ENCODE data around the gene RPP25. TPM values are rescaled to one million over a fixed set of nuclear protein-coding genes. Genes with fewer than 3 reads are reported as not detected.
A peak's percentile ranks its signal among the peaks of the same experiment; 100 is the strongest.

The RPP25 gene
- total and polyA plus RNA-seq, 2 of the 13 experiments (the other 11 are each of a cell fraction or from before 2014, with no cell fraction given): 0.05 to 0.11 TPM

- TF ChIP-seq FOXP4 (CRISPR knock-in tag; IDR thresholded peaks at IDR 0.05) (peak; percentile 55), RARA (CRISPR knock-in tag; IDR thresholded peaks at IDR 0.05) (peak; percentile 71), ZNF597 (CRISPR knock-in tag; IDR thresholded peaks at IDR 0.05) (no peak), ZNF317 (CRISPR knock-in tag; IDR thresholded peaks at IDR 0.05) (peak; percentile 86), SIN3B (IDR thresholded peaks at IDR 0.05; ENCODE audit: low read length) (0 out of 2 replicates have a peak, but pooled peaks have one; percentile 26), MAFK (conservative IDR thresholded peaks at IDR 0.05 in 1 of 2, IDR thresholded peaks at IDR 0.05 in 1 of 2; ENCODE audit: low read length in 2 of 2) (no peak), PRDM10 (CRISPR knock-in tag; IDR thresholded peaks at IDR 0.05; ENCODE audit: low read depth) (no peak), REL (CRISPR knock-in tag; conservative IDR thresholded peaks at IDR 0.05) (0 out of 2 replicates have a peak, but pooled peaks have one; percentile 57), CAMTA2 (CRISPR knock-in tag; IDR thresholded peaks at IDR 0.05; ENCODE audit: borderline replicate concordance) (peak; percentile 70; the same call in 1 of the 2 replicates), ZNF343 (CRISPR knock-in tag; IDR thresholded peaks at IDR 0.05) (no peak), MAZ (IDR thresholded peaks at IDR 0.05; ENCODE audit: borderline replicate concordance, low read depth, low read length) (peak; percentile 50; the same call in 1 of the 2 replicates), MAZ (CRISPR knock-in tag; IDR thresholded peaks at IDR 0.05; ENCODE audit: low read depth) (peak; percentile 48; the same call in 1 of the 2 replicates), ZBTB1 (CRISPR knock-in tag; IDR thresholded peaks at IDR 0.05; ENCODE audit: borderline replicate concordance) (peak; percentile 72; the same call in 1 of the 2 replicates), ZBED4 (CRISPR knock-in tag; IDR thresholded peaks at IDR 0.05; ENCODE audit: borderline replicate concordance) (peak; percentile 92), FOSL1 (CRISPR knock-in tag; IDR thresholded peaks at IDR 0.05; ENCODE audit: borderline replicate concordance) (no peak), SKI (IDR thresholded peaks at IDR 0.05; ENCODE audit: partially characterized antibody) (no peak), ZNF124 (CRISPR knock-in tag; IDR thresholded peaks at IDR 0.05) (peak; percentile 93), NONO (IDR thresholded peaks at IDR 0.05) (no peak), NONO (CRISPR knock-in tag; conservative IDR thresholded peaks at IDR 0.05) (peak; percentile 52; the same call in 1 of the 2 replicates)
Measured at GRCh38 chr15:74995182-74995778, 38.7 kb upstream of the RPP25 start, which contains the start of gene SCAMP5 (continued).

All from HepG2 (cell line).